A673 (cell line): ENCODE data around the gene MGLL. TPM values are rescaled to one million over a fixed set of nuclear protein-coding genes. Genes with fewer than 3 reads are reported as not detected.

Experiments used
- BruUV-seq: library from RNA; stranded (reverse); fragments of 400-500 nt; replicated peaks from 2 replicates; lab custom pipeline; 2021; lab: Mats Ljungman, UMichigan
- CTCF ChIA-PET: fragments of 300-600 bp; sonication (Branson Sonifier 250); formaldehyde crosslinking; loops from one replicate; lab custom pipeline; 2022; ENCODE audit warnings: antibody characterized with exemption; lab: Charles Lee
- POLR2A ChIA-PET: fragments of 300-600 bp; sonication (Branson Sonifier 250); formaldehyde crosslinking; loops from one replicate; lab custom pipeline; 2022; ENCODE audit warnings: antibody characterized with exemption; ENCODE audit not compliant: low non-redundant PET; lab: Charles Lee
- DNase-seq: peaks from one replicate; pipeline ENCODE4 v3.0.0-alpha.2; 2015; ENCODE audit warnings: low spot score
- H3K27ac ChIP-seq: fragments of 200-600 bp; sonication (generic); 2 replicates; pipeline ENCODE4 v1.5.1; 2016; ENCODE audit warnings: mixed run types, low read depth, mild to moderate bottlenecking, mixed read lengths, antibody characterized with exemption, low read length; ENCODE audit not compliant: poor library complexity, severe bottlenecking
- H3K27me3 ChIP-seq: fragments of 200-600 bp; sonication (generic); replicated peaks from 2 replicates; pipeline ENCODE4 v1.6.1; 2017; ENCODE audit warnings: mixed run types, low read depth, mild to moderate bottlenecking, mixed read lengths, antibody characterized with exemption, low read length; ENCODE audit not compliant: insufficient read depth, poor library complexity
- H3K36me3 ChIP-seq: fragments of 200-600 bp; sonication (generic); 2 replicates; pipeline ENCODE4 v1.6.1; 2016; ENCODE audit warnings: mixed run types, mild to moderate bottlenecking, mixed read lengths, antibody characterized with exemption, low read length; ENCODE audit not compliant: insufficient read depth, poor library complexity, severe bottlenecking
- H3K4me1 ChIP-seq: fragments of 200-600 bp; sonication (generic); 2 replicates; pipeline ENCODE4 v1.6.1; 2017; ENCODE audit warnings: mixed run types, mild to moderate bottlenecking, mixed read lengths, antibody characterized with exemption, low read length; ENCODE audit not compliant: insufficient read depth, poor library complexity, severe bottlenecking
- H3K4me3 ChIP-seq: fragments of 200-600 bp; sonication (generic); 2 replicates; pipeline ENCODE4 v1.5.1; 2016; ENCODE audit warnings: low read depth, mixed run types, mild to moderate bottlenecking, mixed read lengths, low read length; ENCODE audit not compliant: poor library complexity, severe bottlenecking
- H3K9me3 ChIP-seq: fragments of 200-600 bp; sonication (generic); 2 replicates; pipeline ENCODE4 v1.6.1; 2016; ENCODE audit warnings: mixed run types, low read depth, mild to moderate bottlenecking, mixed read lengths, antibody characterized with exemption, low read length; ENCODE audit not compliant: poor library complexity, severe bottlenecking
- CTCF ChIP-seq: fragments of 300-800, 200-600 bp; sonication (generic); conservative IDR thresholded peaks from 2 replicates; pipeline ENCODE4 v1.5.1; 2017; ENCODE audit warnings: low read depth, mild to moderate bottlenecking, antibody characterized with exemption, low read length, moderate library complexity, mixed read lengths
- EZH2 ChIP-seq: fragments of 200-600 bp; sonication (generic); IDR thresholded peaks from 2 replicates; pipeline ENCODE4 v1.6.1; 2017; ENCODE audit warnings: borderline replicate concordance, low read depth, mild to moderate bottlenecking, mixed read lengths, antibody characterized with exemption, low read length; ENCODE audit not compliant: poor library complexity, severe bottlenecking
- intact Hi-C: fragments of 100-400 bp; cut with micrococcal nuclease; formaldehyde crosslinking; loops from one replicate; pipeline ENCODE4 v1.10.0; 2022; ENCODE audit not compliant: unreplicated experiment
- total RNA-seq: library from RNA; stranded (reverse); gene quantifications from 2 replicates; pipeline ENCODE4 v1.2.3, GENCODE V29; 2021

The MGLL gene
- total RNA-seq, 1 experiment from 2014 or later = 0.39 TPM

- CTCF ChIA-PET = no interaction called here
- H3K27me3 ChIP-seq = no peaks in the 10 kb centered on the region
- no peaks in the 10 kb centered on the region for H3K36me3 ChIP-seq
- no peak overlapping the region for H3K4me3 ChIP-seq
- BruUV-seq = no TSS peak
- peak; percentile 41 for DNase-seq
- TF ChIP-seq EZH2 (no peak), CTCF (no peak)
- peaks cover 53% of the 10 kb centered on the region for H3K4me1 ChIP-seq
- H3K27ac ChIP-seq = peak overlapping the region; percentile 75
- intact Hi-C loops = no loop called here
- H3K9me3 ChIP-seq = no peaks in the 10 kb centered on the region
- POLR2A ChIA-PET = no interaction called here
Observed at GRCh38 chr3:127733781-127734180, 88.5 kb downstream of the MGLL start.

- Histone ChIP-seq H3K27ac (no peak overlapping the region), H3K9me3 (no peaks in the 10 kb centered on the region), H3K27me3 (no peaks in the 10 kb centered on the region), H3K36me3 (no peaks in the 10 kb centered on the region), H3K4me3 (no peak overlapping the region), H3K4me1 (peaks cover 48% of the 10 kb centered on the region)
- ChIA-PET CTCF (no interaction called here), POLR2A (no interaction called here)
- intact Hi-C loops = no loop called here
- BruUV-seq = no TSS peak
- no peak for DNase-seq
- no peak for TF ChIP-seq CTCF
- no peak for TF ChIP-seq EZH2
Observed at GRCh38 chr3:127732879-127733350, 89.4 kb downstream of the MGLL start.

- H3K4me3 ChIP-seq = no peak overlapping the region
- H3K9me3 ChIP-seq = no peaks in the 10 kb centered on the region
- H3K4me1 ChIP-seq = peaks cover 48% of the 10 kb centered on the region
- intact Hi-C loops = no loop called here
- ChIA-PET POLR2A (interaction anchor here (0.6 kb wide), 1 partner anchor 184 kb away, joined by 3 read pairs; no protein-coding TSS in a partner anchor), CTCF (no interaction called here)
- no peaks in the 10 kb centered on the region for H3K27me3 ChIP-seq
- no peak overlapping the region for H3K27ac ChIP-seq
- DNase-seq = peak; percentile 20
- no peaks in the 10 kb centered on the region for H3K36me3 ChIP-seq
- BruUV-seq = no TSS peak
- TF ChIP-seq EZH2 (no peak), CTCF (no peak)
Observed at GRCh38 chr3:127732303-127732702, 90.0 kb downstream of the MGLL start.
